ENCODE results near the gene SEMA3C. TPM values are rescaled to one million over a fixed set of nuclear protein-coding genes. Genes with fewer than 3 reads are reported as not detected.

The SEMA3C gene
- total RNA-seq, 1 donor from 2014 or later, result 93.6 TPM

DNA sequence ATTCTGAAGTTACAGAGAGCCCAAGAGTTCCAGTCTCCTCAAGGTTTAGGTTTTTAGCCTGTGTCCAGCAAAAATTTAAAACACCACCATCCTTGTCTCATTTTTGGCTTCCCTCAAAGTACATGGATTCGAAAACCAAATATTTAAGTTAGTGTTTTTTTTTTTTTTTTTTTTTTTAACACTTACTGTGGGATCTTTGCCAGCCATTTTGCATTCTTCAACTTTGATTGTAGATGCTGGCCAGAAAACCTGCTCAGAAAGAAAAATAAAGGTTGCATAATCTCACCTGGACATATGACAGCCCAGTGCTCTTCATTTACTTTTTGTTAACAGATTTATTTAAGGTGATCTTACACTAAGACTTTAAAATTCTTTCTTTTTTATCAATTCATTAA is 91.6 kb downstream of the SEMA3C start:
- DNase-seq (ENCODE audit: low spot score), result no peak

DNA sequence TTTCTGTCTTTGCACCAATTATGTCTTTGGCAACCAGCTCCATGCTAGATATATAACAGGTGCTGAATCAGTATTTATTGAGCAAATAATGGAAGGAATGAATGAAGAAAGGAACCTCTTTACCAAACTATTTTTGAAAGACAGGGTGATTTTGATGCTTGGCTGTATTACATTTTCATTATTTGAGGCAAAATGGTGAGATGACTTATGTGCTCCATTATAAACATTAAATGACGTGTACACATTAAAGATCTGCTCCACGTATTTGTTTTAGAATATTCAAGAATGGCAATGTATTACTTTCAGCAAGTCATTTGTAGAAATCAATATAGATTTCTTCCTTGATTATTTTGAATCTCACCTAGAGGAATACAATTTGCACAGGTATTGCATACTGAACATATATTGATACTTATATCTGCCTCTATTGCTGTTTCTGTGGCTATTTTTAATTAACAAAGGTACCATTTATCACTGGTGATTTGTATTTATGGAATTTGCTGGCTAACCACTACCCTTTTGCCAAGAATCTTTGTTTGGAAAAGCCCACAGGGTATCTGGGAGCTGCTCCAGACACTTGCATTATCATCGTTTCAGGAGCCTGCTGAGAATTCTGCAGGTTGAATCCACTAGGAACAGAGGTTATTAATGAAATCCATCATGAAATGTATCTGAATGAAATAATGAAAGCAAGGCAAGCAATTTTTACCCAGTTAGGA is 92.2 kb downstream of the SEMA3C start:
- no peak for DNase-seq (ENCODE audit: low spot score)

GRCh38 chr7:80825499-80825898 is 93.4 kb downstream of the SEMA3C start:
- DNase-seq (ENCODE audit: low spot score), result no peak

GRCh38 chr7:80824253-80824652 is 94.6 kb downstream of the SEMA3C start:
- DNase-seq (ENCODE audit: low spot score), result no peak

DNA sequence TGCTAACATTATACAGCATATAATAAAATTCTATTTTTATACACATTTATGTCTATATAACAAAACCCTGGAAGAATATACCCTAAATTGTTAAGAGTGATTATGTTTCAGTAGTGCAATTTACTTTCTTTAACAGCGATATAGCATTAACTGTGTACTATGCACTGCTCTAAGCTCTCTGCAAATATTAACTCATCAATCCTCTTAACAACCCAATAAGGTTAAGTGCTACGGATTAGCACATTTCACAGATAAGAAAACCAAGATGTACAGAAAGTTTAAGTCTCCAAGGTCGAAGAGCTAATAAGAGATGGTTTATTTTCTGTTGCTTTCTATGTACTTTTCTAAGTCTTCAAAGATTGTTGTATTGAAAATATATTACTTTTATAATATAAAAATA is 95.8 kb downstream of the SEMA3C start:
- no peak for DNase-seq (ENCODE audit: low spot score)

- DNase-seq (ENCODE audit: low spot score), result no peak
Observed at GRCh38 chr7:80821771-80822319, 97.0 kb downstream of the SEMA3C start.

GRCh38 chr7:80819503-80819902 is 99.3 kb downstream of the SEMA3C start:
- DNase-seq (ENCODE audit: low spot score), result no peak

- DNase-seq (ENCODE audit: low spot score), result no peak
Observed at GRCh38 chr7:80818181-80818580, 100.7 kb downstream of the SEMA3C start.

GRCh38 chr7:80816806-80817205 is 102.0 kb downstream of the SEMA3C start:
- no peak for DNase-seq (ENCODE audit: low spot score)

GRCh38 chr7:80815733-80816132 is 103.1 kb downstream of the SEMA3C start:
- no peak for DNase-seq (ENCODE audit: low spot score)

DNA sequence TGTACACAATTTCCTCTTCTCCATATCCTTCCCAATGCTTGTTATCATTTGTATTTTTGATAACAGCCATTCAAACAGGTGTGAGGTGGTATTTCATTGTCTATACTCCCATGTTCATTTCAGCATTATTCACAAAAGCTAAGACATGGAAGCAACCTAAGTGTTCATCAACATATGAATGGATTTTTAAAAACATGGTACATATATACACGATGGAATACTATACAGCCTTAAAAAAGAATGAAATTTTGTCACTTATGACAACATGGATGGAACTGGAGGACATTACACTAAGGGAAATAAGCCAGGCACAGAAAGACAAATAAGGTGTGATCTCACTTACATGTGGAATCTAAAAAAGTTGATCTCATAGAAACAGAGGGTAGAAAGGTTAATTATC is 109.3 kb downstream of the SEMA3C start:
- no peak for DNase-seq (ENCODE audit: low spot score)

DNA sequence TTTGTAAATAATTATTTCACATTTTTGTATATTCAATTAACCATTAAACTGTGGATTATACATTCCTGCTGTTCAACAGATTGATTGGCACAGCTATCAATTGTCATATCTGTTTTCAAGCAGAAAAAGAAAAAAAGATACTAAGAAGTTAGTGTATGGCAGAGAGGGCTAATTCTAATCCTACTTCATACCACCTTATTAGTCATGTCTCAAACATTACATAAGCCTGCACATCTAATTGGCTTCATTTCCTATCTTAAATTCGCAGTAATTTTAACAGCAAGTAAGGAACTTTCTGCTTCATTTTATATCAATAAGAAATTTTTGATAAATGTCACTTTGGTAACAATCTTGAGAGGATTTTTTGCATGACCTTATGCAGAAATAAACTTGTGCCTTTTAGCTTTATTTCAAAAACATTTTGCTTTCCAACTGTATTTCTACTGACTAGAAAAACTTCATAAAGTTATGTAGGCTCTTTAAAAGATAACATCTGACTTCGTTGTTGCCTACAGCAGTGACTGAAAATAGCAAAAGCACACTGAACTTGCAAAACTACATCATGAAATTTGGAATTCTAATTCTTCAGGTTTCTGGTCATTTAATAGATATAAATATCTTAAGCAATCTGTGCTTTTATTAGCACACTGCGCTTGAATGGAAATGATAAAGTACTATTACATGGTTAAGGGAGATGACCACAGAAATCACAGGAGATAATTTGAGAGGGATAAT is 111.5 kb downstream of the SEMA3C start:
- DNase-seq (ENCODE audit: low spot score), result no peak

- no peak for DNase-seq (ENCODE audit: low spot score)
Observed at GRCh38 chr7:80806663-80807062, 112.2 kb downstream of the SEMA3C start.

- DNase-seq (ENCODE audit: low spot score), result no peak
Observed at GRCh38 chr7:80804589-80804988, 114.3 kb downstream of the SEMA3C start.

GRCh38 chr7:80802527-80802926 is 116.3 kb downstream of the SEMA3C start:
- DNase-seq (ENCODE audit: low spot score), result no peak

GRCh38 chr7:80794631-80795573 is 123.9 kb downstream of the SEMA3C start:
- no peak for DNase-seq (ENCODE audit: low spot score)

- no peak for DNase-seq (ENCODE audit: low spot score)
Observed at GRCh38 chr7:80791509-80791929, 127.3 kb downstream of the SEMA3C start.

GRCh38 chr7:80790877-80791276 is 128.0 kb downstream of the SEMA3C start:
- DNase-seq (ENCODE audit: low spot score), result no peak

DNA sequence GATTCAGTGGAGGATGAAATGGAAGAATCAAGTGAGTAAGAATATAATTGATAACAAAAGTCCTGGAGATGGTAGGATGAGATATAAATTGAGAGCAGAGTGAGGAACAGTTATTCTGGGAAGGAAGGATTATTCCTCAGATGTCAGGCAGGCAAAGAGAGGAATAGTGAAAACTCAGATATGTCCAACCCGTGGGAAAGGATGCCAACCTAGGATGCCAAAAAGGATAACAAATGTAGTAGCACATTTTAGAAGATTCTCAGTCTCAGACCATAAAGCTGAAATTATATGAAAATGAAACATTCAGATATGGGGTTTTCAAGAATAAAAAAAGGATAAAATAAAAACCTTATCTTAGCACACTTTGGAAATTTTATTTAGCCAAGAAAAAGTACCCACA is 131.1 kb downstream of the SEMA3C start:
- DNase-seq (ENCODE audit: low spot score), result no peak

DNA sequence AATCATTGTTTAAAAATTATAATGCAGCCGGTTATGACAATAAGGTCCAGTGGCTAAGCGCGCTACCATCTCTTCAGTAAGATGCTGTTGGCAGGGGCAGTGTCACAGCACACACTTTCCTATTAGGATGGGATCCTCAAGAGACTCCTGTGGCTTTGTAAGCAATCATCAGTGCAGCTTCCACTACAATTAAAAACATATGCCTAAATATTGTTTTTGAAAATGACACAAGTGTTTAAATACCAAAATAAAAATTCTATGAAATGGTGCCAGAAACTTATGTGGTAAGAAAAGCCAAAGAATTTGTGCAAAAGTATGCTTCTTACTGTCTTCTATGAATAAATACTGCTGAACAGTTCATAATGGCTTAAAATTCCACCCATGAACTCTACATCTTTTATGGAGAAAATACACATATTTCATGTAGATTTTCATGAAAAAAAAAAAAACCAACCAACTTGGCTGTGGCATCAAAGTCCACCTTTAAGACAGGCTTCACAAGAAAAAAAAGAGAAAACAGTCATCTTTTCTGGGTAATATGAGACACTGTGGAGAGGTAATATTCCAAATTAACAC is 132.8 kb downstream of the SEMA3C start:
- DNase-seq (ENCODE audit: low spot score), result no peak

- DNase-seq (ENCODE audit: low spot score), result no peak
Observed at GRCh38 chr7:80785276-80785675, 133.6 kb downstream of the SEMA3C start.

All from mesenteric fat pad (tissue), 1 donor.